Measurements from ENCODE around the gene INO80.

DNA sequence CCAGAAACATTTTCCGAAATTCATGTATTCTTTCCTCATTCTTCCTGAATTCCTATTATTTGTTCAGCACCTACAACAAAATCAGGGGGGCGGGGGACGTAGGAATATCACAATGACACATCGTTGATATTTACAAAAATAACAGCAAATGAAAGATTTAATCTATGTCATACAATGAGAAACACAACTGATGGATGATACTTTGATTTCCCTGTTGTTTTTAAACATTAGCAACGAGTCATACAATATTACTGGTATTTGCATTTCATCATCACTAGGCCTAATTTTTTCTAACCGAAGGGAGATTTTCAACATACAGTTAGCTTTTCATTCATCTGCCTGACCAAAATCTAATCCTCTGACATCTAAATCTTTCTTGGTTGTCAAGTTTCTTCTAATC is 45.3 kb upstream of the INO80 start:
- TF ChIP-seq POLR2AphosphoS5 (IDR thresholded peaks at IDR 0.05) (no peak), POLR2A (IDR thresholded peaks at IDR 0.05) (no peak)

All from prostate gland (tissue), 1 donor.